Measurements from ENCODE around the gene SSBP3.

SSBP3 gene

DNA sequence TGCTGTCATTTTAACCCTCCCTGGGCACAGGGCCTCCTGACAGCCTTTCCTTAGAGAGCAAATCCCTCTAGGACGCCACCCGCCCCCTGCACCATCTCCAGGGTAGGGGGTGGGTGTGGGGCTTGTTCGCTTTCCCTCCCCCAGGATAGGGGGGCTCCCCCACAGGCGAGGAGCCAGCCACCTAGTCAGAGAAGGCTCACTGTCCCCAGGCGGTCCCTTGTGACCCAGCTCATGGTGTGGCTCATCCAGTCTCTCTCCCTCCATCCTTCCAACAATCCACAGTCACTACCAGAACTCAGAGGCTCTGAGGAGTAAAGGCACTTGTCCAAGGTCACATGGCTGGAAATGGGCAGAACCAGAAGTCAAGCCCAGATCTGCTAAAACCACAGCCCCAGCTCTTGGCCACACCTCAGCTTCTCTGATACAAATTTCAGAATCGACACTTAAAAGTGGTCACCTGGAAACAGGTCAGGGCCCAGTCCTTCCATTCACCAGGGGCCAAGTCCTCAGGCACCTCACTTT lies 116.4 kb downstream of the SSBP3 start:
- TF ChIP-seq, protein P1, sequence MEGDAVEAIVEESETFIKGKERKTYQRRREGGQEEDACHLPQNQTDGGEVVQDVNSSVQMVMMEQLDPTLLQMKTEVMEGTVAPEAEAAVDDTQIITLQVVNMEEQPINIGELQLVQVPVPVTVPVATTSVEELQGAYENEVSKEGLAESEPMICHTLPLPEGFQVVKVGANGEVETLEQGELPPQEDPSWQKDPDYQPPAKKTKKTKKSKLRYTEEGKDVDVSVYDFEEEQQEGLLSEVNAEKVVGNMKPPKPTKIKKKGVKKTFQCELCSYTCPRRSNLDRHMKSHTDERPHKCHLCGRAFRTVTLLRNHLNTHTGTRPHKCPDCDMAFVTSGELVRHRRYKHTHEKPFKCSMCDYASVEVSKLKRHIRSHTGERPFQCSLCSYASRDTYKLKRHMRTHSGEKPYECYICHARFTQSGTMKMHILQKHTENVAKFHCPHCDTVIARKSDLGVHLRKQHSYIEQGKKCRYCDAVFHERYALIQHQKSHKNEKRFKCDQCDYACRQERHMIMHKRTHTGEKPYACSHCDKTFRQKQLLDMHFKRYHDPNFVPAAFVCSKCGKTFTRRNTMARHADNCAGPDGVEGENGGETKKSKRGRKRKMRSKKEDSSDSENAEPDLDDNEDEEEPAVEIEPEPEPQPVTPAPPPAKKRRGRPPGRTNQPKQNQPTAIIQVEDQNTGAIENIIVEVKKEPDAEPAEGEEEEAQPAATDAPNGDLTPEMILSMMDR (IDR thresholded peaks at IDR 0.05; ENCODE audit: extremely low read depth, insufficient read depth, missing control alignments) = no peak
- no peak for DNase-seq (ENCODE audit: low spot score)
- in situ Hi-C loops (cut with MboI; ENCODE audit: low pct_unique_long_range_greater_than_20kb, low sequenced_read_pairs, unreplicated experiment) = no loop called here

DNA sequence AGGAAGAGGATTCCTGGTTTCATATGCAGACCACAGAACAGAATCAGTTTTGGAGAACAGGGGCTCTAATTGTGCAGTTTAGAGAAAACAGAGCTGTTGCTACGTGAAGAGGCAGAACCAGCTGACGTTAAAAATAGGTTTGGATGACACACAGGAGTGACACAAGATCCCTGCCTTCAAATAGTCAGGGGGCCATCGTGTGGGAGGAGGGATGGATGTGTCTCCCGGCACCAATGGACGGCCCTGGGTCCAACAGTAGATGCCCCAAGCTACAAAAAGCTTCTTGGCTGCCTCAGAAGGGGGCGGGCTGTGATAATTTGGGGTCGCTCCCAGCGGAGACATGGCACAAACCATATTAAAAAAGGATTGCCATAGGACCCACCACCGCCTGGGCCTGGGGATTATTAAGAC lies 118.4 kb downstream of the SSBP3 start:
- in situ Hi-C loops (cut with MboI; ENCODE audit: low pct_unique_long_range_greater_than_20kb, low sequenced_read_pairs, unreplicated experiment) = no loop called here
- TF ChIP-seq, protein P1 (IDR thresholded peaks at IDR 0.05; ENCODE audit: extremely low read depth, insufficient read depth, missing control alignments) = no peak
- no peak for DNase-seq (ENCODE audit: low spot score)

DNA sequence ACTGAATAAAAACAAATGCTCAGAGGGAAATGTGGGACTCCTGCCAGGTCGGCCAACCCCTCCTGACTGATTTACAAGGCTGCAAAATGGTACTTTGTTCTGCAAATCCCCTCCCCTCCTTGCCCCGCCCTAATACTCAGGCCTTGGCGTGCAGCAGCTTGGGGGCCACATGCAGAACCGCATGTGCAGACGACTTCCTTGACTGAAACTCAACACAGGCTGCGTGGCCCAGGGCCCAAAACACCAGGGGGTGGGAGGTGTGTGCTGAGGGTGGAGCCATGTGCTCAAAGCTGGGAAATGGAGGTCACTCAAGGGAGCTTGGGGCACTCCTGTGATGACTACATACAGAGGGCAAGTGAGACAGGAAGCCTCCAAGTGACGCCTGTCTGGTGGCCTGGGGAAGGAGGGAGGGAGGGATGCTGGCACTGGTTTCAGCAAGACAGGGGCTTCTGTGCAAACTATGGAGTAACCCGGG lies 119.0 kb downstream of the SSBP3 start:
- peak; percentile 63 for DNase-seq (ENCODE audit: low spot score)
- in situ Hi-C loops (cut with MboI; ENCODE audit: low pct_unique_long_range_greater_than_20kb, low sequenced_read_pairs, unreplicated experiment) = no loop called here

DNA sequence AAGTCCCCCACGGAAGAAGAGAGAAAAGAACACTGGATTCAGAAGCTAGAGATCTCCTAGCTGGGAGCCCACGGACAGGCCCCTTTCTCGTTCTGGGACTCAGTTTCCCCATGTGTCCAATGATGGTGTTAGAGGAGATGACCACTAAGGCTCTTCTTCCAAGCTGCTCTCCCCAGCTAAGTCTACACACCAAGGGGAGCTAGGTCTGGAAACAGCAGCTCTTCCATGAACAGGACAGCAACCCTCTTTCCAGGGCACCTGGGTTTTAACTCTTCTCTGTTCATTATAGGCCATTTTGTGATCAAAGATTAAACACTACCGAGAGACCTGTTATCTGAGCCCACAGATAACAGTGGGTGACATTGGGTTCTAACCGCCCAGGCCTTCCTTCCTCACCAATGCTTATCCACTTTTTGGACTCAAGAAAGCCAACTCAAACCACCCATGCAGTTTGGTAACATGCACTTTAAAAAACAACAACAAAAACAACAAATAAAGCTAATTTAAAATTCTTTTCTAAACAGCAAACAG lies 120.3 kb downstream of the SSBP3 start:
- DNase-seq (ENCODE audit: low spot score) = no peak
- TF ChIP-seq, protein P1 (IDR thresholded peaks at IDR 0.05; ENCODE audit: extremely low read depth, insufficient read depth, missing control alignments) = no peak
- in situ Hi-C loops (cut with MboI; ENCODE audit: low pct_unique_long_range_greater_than_20kb, low sequenced_read_pairs, unreplicated experiment) = no loop called here

More for the DNA sequence above, 119.0 kb downstream of the SSBP3 start:
- TF ChIP-seq, protein P1 (IDR thresholded peaks at IDR 0.05; ENCODE audit: extremely low read depth, insufficient read depth, missing control alignments) = no peak

DNA sequence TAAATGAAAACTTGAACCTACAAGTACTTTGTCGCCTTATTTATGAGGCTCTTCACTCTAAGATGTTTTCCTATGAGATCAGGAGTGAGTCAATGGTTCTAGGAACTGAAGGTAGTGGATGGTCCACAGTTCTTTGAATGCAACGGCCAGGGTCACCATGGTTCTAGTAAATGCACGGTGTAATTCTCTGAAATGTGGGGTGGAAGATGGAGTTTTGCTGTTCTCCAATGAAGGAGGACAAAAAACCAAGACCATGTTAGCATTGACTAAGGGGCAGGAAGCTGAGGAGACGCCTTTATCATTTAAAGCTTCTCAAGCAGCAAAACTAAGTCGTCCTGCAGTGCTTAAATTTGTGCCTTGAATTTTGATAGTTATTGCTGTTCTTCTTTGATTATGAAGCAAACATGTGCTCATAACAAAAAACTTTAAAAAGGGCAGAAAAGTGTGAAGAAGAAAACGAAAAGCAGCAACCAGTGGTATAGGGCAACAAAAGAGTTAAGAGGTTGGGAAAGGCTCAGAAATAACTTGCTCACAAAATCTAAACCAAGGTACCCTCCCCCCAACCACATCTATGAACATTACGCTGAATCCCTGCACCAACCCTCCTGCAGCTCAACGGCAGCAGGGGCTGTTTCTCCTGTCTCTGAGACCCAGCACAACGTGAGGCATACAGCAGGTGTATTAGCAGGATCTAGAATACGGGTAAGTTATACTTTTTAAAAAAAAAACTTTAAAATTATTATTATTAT lies 121.2 kb downstream of the SSBP3 start:
- in situ Hi-C loops (cut with MboI; ENCODE audit: low pct_unique_long_range_greater_than_20kb, low sequenced_read_pairs, unreplicated experiment) = no loop called here
- DNase-seq (ENCODE audit: low spot score) = no peak
- TF ChIP-seq, protein P1 (IDR thresholded peaks at IDR 0.05; ENCODE audit: extremely low read depth, insufficient read depth, missing control alignments) = no peak

DNA sequence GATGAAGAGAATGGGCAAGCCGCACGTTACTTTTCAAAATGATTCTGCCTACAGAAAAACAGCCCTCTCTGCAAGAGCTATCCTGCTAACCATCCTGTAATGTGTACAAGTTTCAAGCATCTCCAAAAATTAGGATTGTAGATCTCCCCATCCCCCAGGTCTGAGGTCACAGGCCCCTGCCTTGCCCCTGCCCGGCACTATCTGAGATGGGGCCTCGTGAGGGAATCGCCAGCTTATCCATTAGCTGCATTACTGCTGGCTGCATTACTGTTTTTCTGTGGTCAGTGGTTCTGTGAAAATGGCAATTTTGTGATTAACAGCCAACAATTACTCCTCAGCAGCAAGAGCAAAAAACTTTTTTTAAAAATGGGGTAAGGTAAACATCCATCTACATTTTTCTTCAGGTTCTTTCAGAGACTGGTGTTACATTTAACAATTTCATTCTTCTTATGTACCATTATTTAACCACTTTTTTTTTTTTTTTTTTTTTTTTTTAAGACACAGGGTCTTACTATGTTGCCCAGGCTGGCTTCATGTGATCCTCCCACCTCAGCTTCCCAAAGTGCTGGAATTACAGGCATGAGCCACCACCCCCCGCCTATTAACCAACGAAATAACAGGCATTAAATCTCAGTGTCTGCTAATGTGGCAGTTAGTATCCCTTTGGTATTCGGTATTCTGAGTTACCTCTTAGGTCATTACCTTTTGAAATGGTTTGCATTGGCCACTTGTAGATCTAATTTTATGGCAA lies 122.4 kb downstream of the SSBP3 start:
- DNase-seq (ENCODE audit: low spot score) = no peak
- TF ChIP-seq, protein P1 (IDR thresholded peaks at IDR 0.05; ENCODE audit: extremely low read depth, insufficient read depth, missing control alignments) = no peak
- in situ Hi-C loops (cut with MboI; ENCODE audit: low pct_unique_long_range_greater_than_20kb, low sequenced_read_pairs, unreplicated experiment) = no loop called here

Measured in GM13977 (cell line).